ENCODE measurements around the gene CTSS. TPM values are rescaled to one million over a fixed set of nuclear protein-coding genes. Genes with fewer than 3 reads are reported as not detected.

CTSS gene
- total and polyA plus RNA-seq, 2 donors (not counting 3 experiments of a cell fraction or from before 2014, with no cell fraction given): 4.0 to 11.1 TPM

DNA sequence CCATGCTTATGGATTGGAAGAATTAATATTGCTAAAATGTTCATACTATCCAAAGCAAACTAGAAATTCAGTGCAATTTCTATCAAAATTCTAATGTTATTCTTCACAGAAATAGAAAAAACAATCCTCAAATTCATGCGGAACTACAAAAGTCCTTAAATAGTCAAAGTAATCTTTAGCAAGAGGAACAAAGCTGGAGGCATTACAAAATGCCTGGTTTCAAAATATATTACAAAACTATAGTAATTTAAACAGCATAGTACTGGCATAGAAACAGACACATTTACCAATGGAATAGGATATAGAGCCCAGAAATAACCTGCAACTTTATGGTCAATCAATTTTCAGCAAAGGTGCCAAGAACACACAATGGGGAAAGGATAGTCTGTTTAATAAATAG, 3.8 kb downstream of the CTSS start:
- FAIRE-seq: no peak
- no peak overlapping the region for H3K9ac ChIP-seq (replicated peaks; ENCODE audit: extremely low read depth, insufficient read depth, low read length)
- dilution Hi-C loops (cut with MboI; ENCODE audit: extremely low pct_ligation_motif_present, low sequenced_read_pairs): no loop called here
- H3K36me3 ChIP-seq (ENCODE audit: control insufficient read depth in 2 of 2, extremely low read depth in 1 of 2, insufficient read depth in 2 of 2, low read length in 2 of 2): no peaks in the 10 kb centered on the region
- H3K4me2 ChIP-seq (ENCODE audit: insufficient read depth, low read length): no peak overlapping the region
- H3K9me1 ChIP-seq (replicated peaks; ENCODE audit: control insufficient read depth, extremely low read depth, insufficient read depth, low read length): no peaks in the 10 kb centered on the region
- BruUV-seq (replicated peaks): no TSS peak
- H3K27ac ChIP-seq (ENCODE audit: insufficient read depth, low read depth, low read length): no peak overlapping the region
- POLR2A ChIA-PET: no interaction called here
- no peaks in the 10 kb centered on the region for H3K27me3 ChIP-seq (ENCODE audit: control insufficient read depth in 2 of 2, insufficient read depth in 2 of 2, low read length in 2 of 2)
- no peaks in the 10 kb centered on the region for H4K20me1 ChIP-seq (replicated peaks; ENCODE audit: control insufficient read depth, extremely low read depth, insufficient read depth, low read length)
- CTCF ChIA-PET: no interaction called here
- peaks cover 23% of the 10 kb centered on the region for H3K4me1 ChIP-seq (ENCODE audit: control insufficient read depth, extremely low read depth, insufficient read depth, low read length)
- DNase-seq (ENCODE audit: low read depth, low spot score): no peak
- no peaks in the 10 kb centered on the region for H3K9me3 ChIP-seq (replicated peaks; ENCODE audit: control insufficient read depth, insufficient read depth, low read length)
- no peak overlapping the region for H2AFZ ChIP-seq (ENCODE audit: low read depth, low read length)
- no peaks in the 10 kb centered on the region for H3K79me2 ChIP-seq (ENCODE audit: control insufficient read depth, insufficient read depth, low read length)
- TF ChIP-seq POLR2AphosphoS5 (IDR thresholded peaks at IDR 0.05; ENCODE audit: insufficient read depth, low read depth, low read length) (no peak), EZH2 (IDR thresholded peaks at IDR 0.05; ENCODE audit: borderline replicate concordance, low read depth, low read length, severe bottlenecking) (no peak), GATA2 (IDR thresholded peaks at IDR 0.05; ENCODE audit: insufficient read depth, insufficient read length, low read depth, low read length) (no peak), MYC (IDR thresholded peaks at IDR 0.05; ENCODE audit: low read depth, low read length) (no peak), FOS (IDR thresholded peaks at IDR 0.05; ENCODE audit: borderline replicate concordance, insufficient read depth, low read length) (no peak), POLR2A (IDR thresholded peaks at IDR 0.05; ENCODE audit: low read depth, low read length) (no peak), JUN (IDR thresholded peaks at IDR 0.05; ENCODE audit: borderline replicate concordance, insufficient read depth, insufficient read length, low read depth) (no peak)
- TF ChIP-seq, protein P1, sequence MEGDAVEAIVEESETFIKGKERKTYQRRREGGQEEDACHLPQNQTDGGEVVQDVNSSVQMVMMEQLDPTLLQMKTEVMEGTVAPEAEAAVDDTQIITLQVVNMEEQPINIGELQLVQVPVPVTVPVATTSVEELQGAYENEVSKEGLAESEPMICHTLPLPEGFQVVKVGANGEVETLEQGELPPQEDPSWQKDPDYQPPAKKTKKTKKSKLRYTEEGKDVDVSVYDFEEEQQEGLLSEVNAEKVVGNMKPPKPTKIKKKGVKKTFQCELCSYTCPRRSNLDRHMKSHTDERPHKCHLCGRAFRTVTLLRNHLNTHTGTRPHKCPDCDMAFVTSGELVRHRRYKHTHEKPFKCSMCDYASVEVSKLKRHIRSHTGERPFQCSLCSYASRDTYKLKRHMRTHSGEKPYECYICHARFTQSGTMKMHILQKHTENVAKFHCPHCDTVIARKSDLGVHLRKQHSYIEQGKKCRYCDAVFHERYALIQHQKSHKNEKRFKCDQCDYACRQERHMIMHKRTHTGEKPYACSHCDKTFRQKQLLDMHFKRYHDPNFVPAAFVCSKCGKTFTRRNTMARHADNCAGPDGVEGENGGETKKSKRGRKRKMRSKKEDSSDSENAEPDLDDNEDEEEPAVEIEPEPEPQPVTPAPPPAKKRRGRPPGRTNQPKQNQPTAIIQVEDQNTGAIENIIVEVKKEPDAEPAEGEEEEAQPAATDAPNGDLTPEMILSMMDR (IDR thresholded peaks at IDR 0.05; ENCODE audit: extremely low read depth in 1 of 2, insufficient read depth in 1 of 2, low read depth in 1 of 2, low read length in 2 of 2): no peak
- TF ChIP-seq, protein P2, sequence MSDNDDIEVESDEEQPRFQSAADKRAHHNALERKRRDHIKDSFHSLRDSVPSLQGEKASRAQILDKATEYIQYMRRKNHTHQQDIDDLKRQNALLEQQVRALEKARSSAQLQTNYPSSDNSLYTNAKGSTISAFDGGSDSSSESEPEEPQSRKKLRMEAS (IDR thresholded peaks at IDR 0.05; ENCODE audit: insufficient read depth, insufficient read length): no peak
- no peak overlapping the region for H3K4me3 ChIP-seq (replicated peaks in 1 of 3; ENCODE audit: insufficient read depth in 1 of 3, low read depth in 1 of 3, low read length in 3 of 3)
- intact Hi-C loops (cut with micrococcal nuclease): loop anchor here (5.0 kb wide), 1 partner anchor 116 kb away; the partner anchor contains the start of gene ARNT

Data from endothelial cell of umbilical vein (primary cell).